ENCODE measurements around the gene RASGRF1.
A peak's percentile ranks its signal among the peaks of the same experiment; 100 is the strongest.
"Not testable (repeated sequence)": the region's sequence is repeated elsewhere in the genome, so short reads cannot be mapped to it uniquely, and the experiment has no call there.

RASGRF1 gene

DNA sequence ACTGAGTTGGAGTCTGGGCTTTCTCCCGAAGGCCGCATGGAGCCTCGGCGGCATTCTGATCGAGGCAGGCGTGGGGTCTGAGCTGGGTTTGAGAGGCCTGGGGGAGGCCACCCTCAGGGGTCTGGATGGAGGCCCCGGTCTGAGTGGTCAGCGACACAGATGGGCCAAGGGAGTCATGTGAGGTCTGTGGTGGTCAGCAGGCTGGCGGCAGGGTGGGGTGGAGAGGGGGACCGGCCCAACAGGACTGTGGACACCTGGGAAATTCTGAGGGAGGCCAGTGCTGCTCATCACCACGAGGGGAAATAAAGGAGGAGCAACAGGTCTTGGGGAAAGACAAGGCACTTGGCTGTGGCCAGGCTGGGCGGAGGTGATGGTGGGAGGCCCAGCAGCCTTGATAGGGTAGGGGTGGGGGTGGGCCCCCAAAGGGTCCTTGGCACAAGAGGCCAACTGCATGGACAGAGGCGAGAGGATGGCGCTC is 161.9 kb downstream of the RASGRF1 start:
- DNase-seq, result no peak

DNA sequence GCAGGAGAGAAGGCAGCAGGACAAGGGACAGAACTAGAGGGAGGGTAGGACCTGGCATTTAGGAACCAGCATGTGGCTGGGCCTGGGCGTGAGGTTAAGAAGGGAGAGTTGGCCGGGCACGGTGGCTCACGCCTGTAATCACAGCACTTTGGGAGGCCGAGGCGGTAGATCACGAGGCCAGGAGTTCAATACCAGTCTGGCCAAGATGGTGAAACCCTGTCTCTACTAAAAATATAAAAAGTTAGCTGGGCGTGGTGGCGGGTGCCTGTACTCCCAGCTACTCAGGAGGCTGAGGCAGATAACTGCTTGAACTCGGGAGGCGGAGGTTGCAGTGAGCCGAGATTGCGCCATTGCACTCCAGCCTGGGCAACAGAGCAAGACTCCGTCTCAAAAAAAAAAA is 162.4 kb downstream of the RASGRF1 start:
- DNase-seq, result not testable (repeated sequence)

GRCh38 chr15:78927077-78927790 is 163.3 kb downstream of the RASGRF1 start:
- DNase-seq, result peak; percentile 84 to 95 (median 88)

DNA sequence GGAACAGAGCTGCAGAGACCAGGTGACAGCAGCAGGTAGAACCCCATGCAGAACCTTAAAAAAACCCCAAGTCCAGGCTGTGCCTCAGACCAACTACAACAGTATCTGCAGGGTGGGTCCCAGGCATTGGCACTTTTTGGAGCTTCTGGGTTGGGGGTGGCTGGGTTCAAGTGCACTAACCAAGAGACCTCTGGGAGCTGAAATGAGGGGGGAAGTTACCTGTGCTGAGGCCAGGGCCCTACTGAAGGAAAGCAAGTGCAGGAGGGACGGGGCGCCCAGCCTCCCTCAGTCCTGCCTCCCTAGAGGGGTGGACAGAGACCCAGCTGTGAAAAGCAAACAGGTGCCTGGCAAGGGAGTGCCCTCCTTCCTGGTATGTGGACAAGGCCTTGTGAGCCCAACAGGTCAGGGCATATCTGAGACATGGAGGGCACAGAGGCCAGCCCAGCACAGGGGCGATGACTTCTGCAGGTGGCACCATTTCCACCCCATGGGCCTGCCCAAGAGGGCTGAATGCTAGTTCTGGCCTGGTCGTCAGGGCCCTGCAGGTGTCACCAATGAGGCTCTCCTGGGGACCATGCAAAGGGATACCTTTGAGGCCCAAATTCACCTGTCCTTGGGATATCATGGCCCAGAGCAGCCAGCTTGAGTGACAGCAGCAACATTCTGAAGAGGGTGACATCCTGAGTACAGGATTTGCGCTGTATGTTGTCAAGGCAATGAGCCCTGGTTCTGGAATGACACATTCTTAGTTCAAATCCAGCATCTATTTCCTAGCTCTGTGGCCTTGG is 164.4 kb downstream of the RASGRF1 start:
- DNase-seq, result no peak

- no peak for DNase-seq
These were observed 165.4 kb downstream of the RASGRF1 start for GRCh38 chr15:78925076-78925624.

DNA sequence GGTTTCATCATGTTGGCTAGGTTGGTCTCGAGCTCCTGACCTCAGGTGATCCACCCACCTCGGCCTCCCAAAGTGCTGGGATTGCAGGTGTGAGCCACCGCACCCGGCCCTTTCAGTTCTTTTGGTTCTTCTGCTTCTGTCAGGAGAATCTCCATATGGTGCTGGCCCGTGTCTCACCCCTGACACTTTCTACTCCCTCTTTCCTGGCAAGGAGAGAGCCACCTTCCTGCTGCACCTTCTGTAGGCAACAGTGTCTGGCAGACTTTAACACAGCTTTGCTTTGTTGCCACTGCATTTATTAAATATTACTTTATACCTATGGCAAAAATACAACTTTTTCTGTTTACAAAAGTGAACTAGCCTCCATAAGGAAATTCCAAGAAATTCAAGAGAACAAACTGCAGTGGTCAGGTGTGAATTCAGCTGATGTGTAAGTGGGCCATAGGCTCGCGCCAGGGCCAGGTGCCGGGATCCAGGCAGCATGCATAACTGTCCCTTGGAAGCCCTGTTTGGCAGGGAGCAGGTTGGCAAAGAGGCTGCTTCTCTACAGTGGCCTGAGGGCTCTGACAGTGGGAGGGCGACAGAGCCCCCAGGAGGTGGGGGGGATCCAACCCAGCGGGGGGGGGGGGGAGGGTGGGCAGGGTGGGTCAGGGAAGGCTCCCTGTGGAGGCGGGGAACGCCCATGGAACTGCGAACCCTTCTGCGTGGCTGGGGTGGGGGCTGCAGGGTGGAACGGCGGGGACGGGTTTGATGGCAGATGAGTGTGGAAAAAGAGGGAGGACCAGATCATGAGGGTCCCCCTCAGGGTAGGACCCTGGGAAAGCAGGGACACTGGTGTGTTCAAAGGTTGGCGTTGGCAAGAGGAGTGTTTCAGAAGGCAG is 166.9 kb downstream of the RASGRF1 start:
- no peak for DNase-seq

DNA sequence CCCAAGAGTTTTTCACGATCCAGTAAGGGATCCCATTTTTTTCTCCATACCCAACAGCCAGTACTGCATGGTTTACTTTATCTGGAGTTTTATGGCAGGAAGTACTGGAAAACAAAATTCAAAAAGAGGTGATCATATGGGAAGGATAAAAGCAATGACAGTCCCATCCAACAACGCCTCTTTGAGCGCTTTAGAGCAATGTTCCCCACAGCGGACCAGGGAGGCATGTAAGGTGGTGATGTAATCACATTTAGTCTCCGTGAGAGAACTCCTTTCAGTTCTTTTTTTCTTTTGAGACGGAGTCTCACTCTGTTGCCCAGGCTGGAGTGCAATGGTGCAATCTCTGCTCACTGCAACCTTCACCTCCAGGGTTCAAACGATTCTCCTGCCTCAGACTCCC is 167.6 kb downstream of the RASGRF1 start:
- peak in 3 of 4 experiments; percentile 61 to 73 (median 68) for DNase-seq

GRCh38 chr15:78922527-78922926 is 168.1 kb downstream of the RASGRF1 start:
- DNase-seq, result no peak

- peak in 1 of 4 experiments; percentile 46 for DNase-seq
These were observed 168.6 kb downstream of the RASGRF1 start for GRCh38 chr15:78921940-78922339.

DNA sequence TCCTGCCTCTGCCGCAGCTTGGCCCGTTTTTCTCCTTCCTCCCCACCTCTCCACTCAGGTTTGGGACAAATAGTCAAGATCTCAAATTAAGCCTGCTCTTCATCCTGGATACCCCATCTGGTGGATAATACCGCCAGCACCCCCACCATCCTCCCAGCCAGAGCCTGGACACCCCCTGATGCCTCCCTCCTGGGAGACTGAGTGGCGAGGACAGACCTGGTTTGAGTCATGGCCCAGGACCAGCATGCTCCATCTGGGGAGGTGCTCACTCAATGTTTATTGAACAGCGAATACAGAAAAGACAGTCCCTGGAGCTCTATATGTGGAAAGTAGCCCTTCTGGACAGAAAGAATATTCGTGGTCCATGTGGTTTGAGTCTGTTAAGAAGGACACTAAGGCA is 169.1 kb downstream of the RASGRF1 start:
- DNase-seq, result no peak

DNA sequence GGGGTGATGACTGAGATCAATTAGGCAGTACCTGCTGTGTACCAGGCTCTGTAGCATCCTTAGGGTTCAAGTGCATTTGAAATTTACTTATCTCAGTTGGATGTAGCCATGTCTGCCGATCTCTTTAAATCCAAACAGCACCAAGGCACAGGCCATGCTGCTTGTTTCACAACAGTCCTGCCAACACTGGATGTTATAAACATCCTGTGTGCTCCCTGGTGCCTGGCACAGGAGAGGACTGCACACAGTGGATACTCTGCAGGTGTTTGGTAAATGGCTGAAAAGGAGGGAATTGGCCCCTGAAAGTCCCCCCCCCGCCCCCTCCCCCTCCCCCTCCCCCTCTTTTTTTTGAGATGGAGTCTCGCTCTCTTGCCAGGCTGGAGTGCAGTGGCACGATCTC is 172.7 kb downstream of the RASGRF1 start:
- DNase-seq, result no peak

DNA sequence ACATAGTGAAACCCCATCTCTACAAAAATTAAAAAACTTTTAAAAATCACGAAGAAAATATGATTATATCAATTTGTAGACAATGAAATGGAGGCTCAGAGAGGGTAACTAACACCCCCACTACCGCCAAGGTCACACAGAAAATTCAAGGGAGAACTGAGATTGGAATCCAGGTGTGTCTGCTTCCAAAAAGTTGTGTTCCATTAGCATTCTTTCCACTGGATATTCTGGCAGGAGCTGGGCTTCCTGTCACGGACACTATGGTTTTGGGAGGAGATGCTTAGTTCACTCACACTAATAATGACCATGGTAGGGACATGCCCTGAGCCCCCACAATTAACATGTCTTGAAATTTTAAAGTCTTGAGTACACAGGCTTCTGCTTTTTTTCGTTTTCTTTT is 174.5 kb downstream of the RASGRF1 start:
- no peak for DNase-seq

DNA sequence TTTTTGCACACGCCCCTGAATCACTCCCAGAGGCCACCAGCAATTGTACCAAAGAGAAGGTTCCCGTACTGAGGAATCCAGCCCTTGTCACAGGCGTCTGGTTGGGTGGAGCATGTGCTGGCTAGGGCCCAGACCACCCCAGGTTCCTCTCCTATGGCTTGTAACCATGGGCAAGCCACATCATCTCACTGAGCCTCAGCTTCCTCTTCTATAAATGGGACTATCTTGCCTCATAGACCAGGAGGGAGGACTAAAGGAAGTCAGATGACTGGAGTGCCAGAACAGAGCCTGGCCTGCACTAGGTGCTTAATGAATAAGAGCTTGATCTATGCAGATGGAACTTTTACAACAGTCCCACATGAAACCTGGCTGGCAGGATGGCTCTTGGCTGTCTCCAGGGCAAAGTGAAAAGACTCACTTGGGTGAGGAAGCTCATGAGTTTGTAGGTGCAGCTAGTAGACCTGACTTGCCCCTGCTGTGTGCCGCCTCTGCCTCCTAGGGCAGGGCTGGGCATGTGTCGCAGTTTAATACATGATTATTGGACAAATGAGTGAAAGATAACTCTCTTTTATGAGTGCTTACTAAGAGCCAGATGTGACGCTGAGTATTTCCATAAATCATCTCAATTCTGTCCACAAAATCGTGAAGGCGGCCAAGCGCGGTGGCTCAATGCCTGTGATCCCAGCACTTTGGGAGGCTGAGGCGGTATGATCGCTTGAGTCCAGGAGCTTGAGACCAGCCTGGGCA is 175.1 kb downstream of the RASGRF1 start:
- peak; percentile 91 to 98 (median 96) for DNase-seq

GRCh38 chr15:78914027-78914764 is 176.4 kb downstream of the RASGRF1 start:
- peak; percentile 67 to 83 (median 76) for DNase-seq

DNA sequence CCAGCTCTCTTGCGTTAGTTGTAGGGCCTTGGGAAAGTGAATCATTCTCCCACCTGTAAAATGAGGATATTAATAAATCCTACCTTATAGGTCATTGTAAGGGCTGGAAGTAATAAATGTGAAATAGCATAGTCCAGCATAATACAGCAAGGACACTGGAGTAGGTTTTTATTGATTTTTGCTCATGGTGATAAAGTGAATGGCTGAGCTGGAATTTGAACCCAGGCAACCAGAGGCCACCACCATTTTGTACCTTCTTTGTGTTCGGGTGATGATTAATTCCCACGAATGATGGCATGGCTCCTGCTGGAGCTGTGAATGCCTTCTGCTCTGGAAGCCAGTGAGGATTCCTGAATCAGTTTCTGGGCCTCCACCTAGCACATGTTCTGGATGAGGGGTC is 177.6 kb downstream of the RASGRF1 start:
- no peak for DNase-seq

GRCh38 chr15:78912316-78912715 is 178.3 kb downstream of the RASGRF1 start:
- peak in 2 of 4 experiments; percentile 48 to 51 for DNase-seq

- DNase-seq, result no peak
These were observed 180.3 kb downstream of the RASGRF1 start for GRCh38 chr15:78910271-78910670.

Measured in suppressor macrophage (primary cell).